GM21447 (cell line): ENCODE data around the gene HIRA.
A peak's percentile ranks its signal among the peaks of the same experiment; 100 is the strongest.

Source experiments
- ATAC-seq: cut with Tn5 transposase; IDR thresholded peaks from one replicate; pipeline ENCODE4 v1.9.1; 2021; ENCODE audit not compliant: unreplicated experiment

The HIRA gene

GRCh38 chr22:19431649-19432132 lies at the start of gene HIRA:
TSS of gene HIRA (minus strand) at chr22:19431733. CDS start at chr22:19431476, 257 bp downstream.
- ATAC-seq = peak; percentile 42

GRCh38 chr22:19480789-19481188 lies 49.3 kb upstream of the HIRA start:
- no peak for ATAC-seq

- ATAC-seq = peak; percentile 6
Observed at GRCh38 chr22:19480173-19480568, 48.6 kb upstream of the HIRA start.

- peak; percentile 84 for ATAC-seq
Observed at GRCh38 chr22:19479355-19480172, 48.0 kb upstream of the HIRA start, which contains the start of gene CDC45. TSS of gene CDC45 (plus strand) at chr22:19479920. CDS start at chr22:19479969, 49 bp downstream.

- peak; percentile 50 for ATAC-seq
Observed at GRCh38 chr22:19478901-19479354, 47.4 kb upstream of the HIRA start, which contains the start of gene UFD1. TSS of gene UFD1 (minus strand) at chr22:19479193. CDS start at chr22:19479085, 108 bp downstream.

GRCh38 chr22:19478045-19478900 lies 46.7 kb upstream of the HIRA start:
- ATAC-seq = no peak

GRCh38 chr22:19477321-19478044 lies 46.0 kb upstream of the HIRA start:
- ATAC-seq = no peak

- ATAC-seq = no peak
Observed at GRCh38 chr22:19476023-19476422, 44.5 kb upstream of the HIRA start.

GRCh38 chr22:19473578-19473977 lies 42.0 kb upstream of the HIRA start:
- ATAC-seq = no peak

- no peak for ATAC-seq
Observed at GRCh38 chr22:19472233-19472632, 40.7 kb upstream of the HIRA start.

- no peak for ATAC-seq
Observed at GRCh38 chr22:19471572-19471971, 40.0 kb upstream of the HIRA start.

GRCh38 chr22:19470010-19470409 lies 38.5 kb upstream of the HIRA start:
- no peak for ATAC-seq

GRCh38 chr22:19469421-19469820 lies 37.9 kb upstream of the HIRA start:
- no peak for ATAC-seq

- ATAC-seq = no peak
Observed at GRCh38 chr22:19467912-19468311, 36.4 kb upstream of the HIRA start.

GRCh38 chr22:19466848-19467752 lies 35.6 kb upstream of the HIRA start:
- ATAC-seq = no peak

- ATAC-seq = no peak
Observed at GRCh38 chr22:19466126-19466716, 34.7 kb upstream of the HIRA start.

GRCh38 chr22:19464975-19465374 lies 33.4 kb upstream of the HIRA start:
- no peak for ATAC-seq

GRCh38 chr22:19464546-19464945 lies 33.0 kb upstream of the HIRA start:
- ATAC-seq = no peak
